ENCODE results near the gene KRT6A. TPM values are rescaled to one million over a fixed set of nuclear protein-coding genes. Genes with fewer than 3 reads are reported as not detected.

Gene KRT6A
- total and polyA plus RNA-seq, 10 of the 15 experiments (the other 5 are each of a cell fraction or from before 2014, with no cell fraction given), result 0.96 TPM; not detected in 9

DNA sequence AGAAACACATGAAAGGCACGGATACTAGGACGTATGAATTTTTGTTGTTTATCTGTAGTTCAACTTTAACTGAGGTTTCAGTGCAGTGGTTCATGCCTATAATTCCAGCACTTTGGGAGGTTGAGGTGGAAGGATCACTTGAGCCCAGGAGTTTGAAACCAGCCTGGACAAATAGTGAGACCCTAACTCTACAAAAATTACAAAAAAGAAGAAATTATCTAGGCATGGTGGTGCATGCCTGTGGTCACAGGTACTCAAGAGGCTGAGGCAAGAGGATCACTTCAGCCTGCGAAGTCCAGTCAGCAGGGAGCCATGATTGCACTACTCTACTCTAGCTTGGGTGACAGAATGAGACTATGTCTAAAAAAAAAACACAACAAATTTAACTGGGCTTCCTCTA is 49.1 kb downstream of the KRT6A start (continued):
- no peak for TF ChIP-seq EGR1 (IDR thresholded peaks at IDR 0.05; ENCODE audit: borderline replicate concordance in 1 of 2, low read depth in 2 of 2, low read length in 2 of 2)
- TF ChIP-seq, protein P1, sequence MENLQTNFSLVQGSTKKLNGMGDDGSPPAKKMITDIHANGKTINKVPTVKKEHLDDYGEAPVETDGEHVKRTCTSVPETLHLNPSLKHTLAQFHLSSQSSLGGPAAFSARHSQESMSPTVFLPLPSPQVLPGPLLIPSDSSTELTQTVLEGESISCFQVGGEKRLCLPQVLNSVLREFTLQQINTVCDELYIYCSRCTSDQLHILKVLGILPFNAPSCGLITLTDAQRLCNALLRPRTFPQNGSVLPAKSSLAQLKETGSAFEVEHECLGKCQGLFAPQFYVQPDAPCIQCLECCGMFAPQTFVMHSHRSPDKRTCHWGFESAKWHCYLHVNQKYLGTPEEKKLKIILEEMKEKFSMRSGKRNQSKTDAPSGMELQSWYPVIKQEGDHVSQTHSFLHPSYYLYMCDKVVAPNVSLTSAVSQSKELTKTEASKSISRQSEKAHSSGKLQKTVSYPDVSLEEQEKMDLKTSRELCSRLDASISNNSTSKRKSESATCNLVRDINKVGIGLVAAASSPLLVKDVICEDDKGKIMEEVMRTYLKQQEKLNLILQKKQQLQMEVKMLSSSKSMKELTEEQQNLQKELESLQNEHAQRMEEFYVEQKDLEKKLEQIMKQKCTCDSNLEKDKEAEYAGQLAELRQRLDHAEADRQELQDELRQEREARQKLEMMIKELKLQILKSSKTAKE (IDR thresholded peaks at IDR 0.05; ENCODE audit: low read depth, poor library complexity, severe bottlenecking), result no peak

GRCh38 chr12:52442600-52443061 is 50.4 kb downstream of the KRT6A start:
- no peak for ATAC-seq
- no peak for DNase-seq (ENCODE audit: low read depth, low spot score)
- no peaks in the 10 kb centered on the region for H3K79me2 ChIP-seq (ENCODE audit: control insufficient read depth, insufficient read depth, low read length)
- H2AFZ ChIP-seq (ENCODE audit: control insufficient read depth, low read depth, low read length), result no peak overlapping the region
- H3K27me3 ChIP-seq (replicated peaks in 1 of 2; ENCODE audit: control insufficient read depth in 2 of 2, insufficient read depth in 2 of 2, low read length in 1 of 2), result peaks cover 4 to 11% of the 10 kb centered on the region in 2 experiments
- no peak overlapping the region for H3K9ac ChIP-seq (ENCODE audit: control insufficient read depth, insufficient read depth, low read length)
- intact Hi-C loops (cut with micrococcal nuclease; ENCODE audit: unreplicated experiment), result no loop called here
- FAIRE-seq, result no peak
- ChIA-PET POLR2A (no interaction called here), SMC1A (ENCODE audit: uncharacterized antibody, unreplicated experiment) (no interaction called here), CTCF (no interaction called here), RAD21 (ENCODE audit: unreplicated experiment) (no interaction called here)
- H3K27ac ChIP-seq (ENCODE audit: control insufficient read depth, insufficient read depth), result no peak overlapping the region
- BruUV-seq (replicated peaks), result no TSS peak
- no peak overlapping the region for H3K4me2 ChIP-seq (ENCODE audit: control insufficient read depth, insufficient read depth)
- H4K20me1 ChIP-seq (ENCODE audit: control insufficient read depth, insufficient read depth), result no peaks in the 10 kb centered on the region
- in situ Hi-C loops (cut with MboI), result no loop called here
- H3K4me3 ChIP-seq, result no peak overlapping the region
- no peaks in the 10 kb centered on the region for H3K36me3 ChIP-seq (ENCODE audit: control insufficient read depth in 2 of 2, insufficient read depth in 2 of 2, low read length in 1 of 2)
- H3K9me3 ChIP-seq (replicated peaks; ENCODE audit: control insufficient read depth, insufficient read depth, low read length), result no peaks in the 10 kb centered on the region
- WGBS (ENCODE audit: insufficient coverage, insufficient replicate concordance, low lambda C conversion rate, missing lambda C conversion rate), result 0% methylated on average over 6 of the region's 6 CpGs
- no peaks in the 10 kb centered on the region for H3K4me1 ChIP-seq (ENCODE audit: control insufficient read depth, insufficient read depth, low read length)
- TF ChIP-seq JUNB (IDR thresholded peaks at IDR 0.05), result no peak
- no peak for TF ChIP-seq NFYA (IDR thresholded peaks at IDR 0.05; ENCODE audit: borderline replicate concordance, low read depth, low read length)
- TF ChIP-seq ZNF207 (IDR thresholded peaks at IDR 0.05; ENCODE audit: borderline replicate concordance), result no peak
- no peak for TF ChIP-seq ZZZ3 (IDR thresholded peaks at IDR 0.05; ENCODE audit: control insufficient read depth, insufficient read length, low read depth)
- no peak for TF ChIP-seq BMI1 (IDR thresholded peaks at IDR 0.05; ENCODE audit: borderline replicate concordance)
- TF ChIP-seq ATF3 (IDR thresholded peaks at IDR 0.05; ENCODE audit: borderline replicate concordance, extremely low read depth, low read depth, low read length), result no peak
- TF ChIP-seq RB1 (IDR thresholded peaks at IDR 0.05; ENCODE audit: borderline replicate concordance), result no peak
- TF ChIP-seq, protein P2, sequence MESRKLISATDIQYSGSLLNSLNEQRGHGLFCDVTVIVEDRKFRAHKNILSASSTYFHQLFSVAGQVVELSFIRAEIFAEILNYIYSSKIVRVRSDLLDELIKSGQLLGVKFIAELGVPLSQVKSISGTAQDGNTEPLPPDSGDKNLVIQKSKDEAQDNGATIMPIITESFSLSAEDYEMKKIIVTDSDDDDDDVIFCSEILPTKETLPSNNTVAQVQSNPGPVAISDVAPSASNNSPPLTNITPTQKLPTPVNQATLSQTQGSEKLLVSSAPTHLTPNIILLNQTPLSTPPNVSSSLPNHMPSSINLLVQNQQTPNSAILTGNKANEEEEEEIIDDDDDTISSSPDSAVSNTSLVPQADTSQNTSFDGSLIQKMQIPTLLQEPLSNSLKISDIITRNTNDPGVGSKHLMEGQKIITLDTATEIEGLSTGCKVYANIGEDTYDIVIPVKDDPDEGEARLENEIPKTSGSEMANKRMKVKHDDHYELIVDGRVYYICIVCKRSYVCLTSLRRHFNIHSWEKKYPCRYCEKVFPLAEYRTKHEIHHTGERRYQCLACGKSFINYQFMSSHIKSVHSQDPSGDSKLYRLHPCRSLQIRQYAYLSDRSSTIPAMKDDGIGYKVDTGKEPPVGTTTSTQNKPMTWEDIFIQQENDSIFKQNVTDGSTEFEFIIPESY (IDR thresholded peaks at IDR 0.05), result no peak
- no peak for TF ChIP-seq PAX5 (IDR thresholded peaks at IDR 0.05; ENCODE audit: borderline replicate concordance, low read depth, low read length)
- no peak for TF ChIP-seq RBBP5 (conservative IDR thresholded peaks at IDR 0.05)
- no peak for TF ChIP-seq STAT1 (conservative IDR thresholded peaks at IDR 0.05)
- no peak for TF ChIP-seq YY1 (IDR thresholded peaks at IDR 0.05; ENCODE audit: low read depth, low read length)
- TF ChIP-seq TCF7 (IDR thresholded peaks at IDR 0.05; ENCODE audit: borderline replicate concordance), result no peak
- TF ChIP-seq MYB (IDR thresholded peaks at IDR 0.05; ENCODE audit: borderline replicate concordance, low read depth, low read length), result no peak
- TF ChIP-seq, protein P3, sequence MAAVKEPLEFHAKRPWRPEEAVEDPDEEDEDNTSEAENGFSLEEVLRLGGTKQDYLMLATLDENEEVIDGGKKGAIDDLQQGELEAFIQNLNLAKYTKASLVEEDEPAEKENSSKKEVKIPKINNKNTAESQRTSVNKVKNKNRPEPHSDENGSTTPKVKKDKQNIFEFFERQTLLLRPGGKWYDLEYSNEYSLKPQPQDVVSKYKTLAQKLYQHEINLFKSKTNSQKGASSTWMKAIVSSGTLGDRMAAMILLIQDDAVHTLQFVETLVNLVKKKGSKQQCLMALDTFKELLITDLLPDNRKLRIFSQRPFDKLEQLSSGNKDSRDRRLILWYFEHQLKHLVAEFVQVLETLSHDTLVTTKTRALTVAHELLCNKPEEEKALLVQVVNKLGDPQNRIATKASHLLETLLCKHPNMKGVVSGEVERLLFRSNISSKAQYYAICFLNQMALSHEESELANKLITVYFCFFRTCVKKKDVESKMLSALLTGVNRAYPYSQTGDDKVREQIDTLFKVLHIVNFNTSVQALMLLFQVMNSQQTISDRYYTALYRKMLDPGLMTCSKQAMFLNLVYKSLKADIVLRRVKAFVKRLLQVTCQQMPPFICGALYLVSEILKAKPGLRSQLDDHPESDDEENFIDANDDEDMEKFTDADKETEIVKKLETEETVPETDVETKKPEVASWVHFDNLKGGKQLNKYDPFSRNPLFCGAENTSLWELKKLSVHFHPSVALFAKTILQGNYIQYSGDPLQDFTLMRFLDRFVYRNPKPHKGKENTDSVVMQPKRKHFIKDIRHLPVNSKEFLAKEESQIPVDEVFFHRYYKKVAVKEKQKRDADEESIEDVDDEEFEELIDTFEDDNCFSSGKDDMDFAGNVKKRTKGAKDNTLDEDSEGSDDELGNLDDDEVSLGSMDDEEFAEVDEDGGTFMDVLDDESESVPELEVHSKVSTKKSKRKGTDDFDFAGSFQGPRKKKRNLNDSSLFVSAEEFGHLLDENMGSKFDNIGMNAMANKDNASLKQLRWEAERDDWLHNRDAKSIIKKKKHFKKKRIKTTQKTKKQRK (IDR thresholded peaks at IDR 0.05; ENCODE audit: low read depth, low read length), result no peak

Data from GM12878 (cell line).